Posterior vena cava (tissue), 2 donors: ENCODE results near the gene PLEKHM3. TPM values are rescaled to one million over a fixed set of nuclear protein-coding genes. Genes with fewer than 3 reads are reported as not detected.

Source experiments
- DNase-seq: peaks from one replicate; pipeline ENCODE4 v3.0.0-alpha.2; 2020; ENCODE audit warnings: low spot score
- intact Hi-C, 2 donors: fragments of 100-400 bp; cut with DNase I; formaldehyde crosslinking; loops; one replicate each; pipeline versions ENCODE4 v1.14.1 to v1.14.2; 2022 to 2023
- total RNA-seq, 2 donors: library from RNA; stranded (reverse); fragmentation: NEBNext Ultra II Directional; extraction: Animal tissue kit (Norgen Biotek cat#: 25700); gene quantifications; one replicate each; pipeline ENCODE4 v1.2.1, GENCODE V29; 2021
- donor health status: DM: yes; HTN: yes; CAD: no.
- donor health status: DM: yes; HTN: yes; CAD: no.

PLEKHM3 gene
- total RNA-seq, 2 donors from 2014 or later, result 8.9 to 9.8 TPM

- DNase-seq, result no peak
- intact Hi-C loops, result no loop called here
Measured at GRCh38 chr2:207879536-207879935, 145.8 kb downstream of the PLEKHM3 start.

- DNase-seq, result no peak
Measured at GRCh38 chr2:207876842-207877535, 148.3 kb downstream of the PLEKHM3 start.

GRCh38 chr2:207875473-207876212 lies 149.7 kb downstream of the PLEKHM3 start:
- intact Hi-C loops, result no loop called here
- no peak for DNase-seq

More at GRCh38 chr2:207876842-207877535, 148.3 kb downstream of the PLEKHM3 start:
- intact Hi-C loops, result no loop called here

- intact Hi-C loops, result no loop called here
- no peak for DNase-seq
Measured at GRCh38 chr2:207873794-207874193, 151.5 kb downstream of the PLEKHM3 start.

- no peak for DNase-seq
- intact Hi-C loops, result no loop called here
Measured at GRCh38 chr2:207871911-207872310, 153.4 kb downstream of the PLEKHM3 start.

- intact Hi-C loops, result no loop called here
- DNase-seq, result no peak
Measured at GRCh38 chr2:207871506-207871905, 153.8 kb downstream of the PLEKHM3 start.

- intact Hi-C loops, result no loop called here
- DNase-seq, result no peak
Measured at GRCh38 chr2:207870814-207871213, 154.5 kb downstream of the PLEKHM3 start.

GRCh38 chr2:207869784-207870778 lies 155.2 kb downstream of the PLEKHM3 start:
- intact Hi-C loops, result no loop called here
- DNase-seq, result no peak

- DNase-seq, result no peak
- intact Hi-C loops, result no loop called here
Measured at GRCh38 chr2:207868855-207869596, 156.3 kb downstream of the PLEKHM3 start.

- no peak for DNase-seq
- intact Hi-C loops, result loop anchor here in 1 of 2 donors (2.0 kb wide), 1 partner anchor 27 kb away; no protein-coding TSS in a partner anchor
Measured at GRCh38 chr2:207867905-207868304, 157.4 kb downstream of the PLEKHM3 start.

- no peak for DNase-seq
- intact Hi-C loops, result loop anchor here in 1 of 2 donors (2.0 kb wide), 1 partner anchor 28 kb away; no protein-coding TSS in a partner anchor
Measured at GRCh38 chr2:207867056-207867455, 158.3 kb downstream of the PLEKHM3 start.

- no peak for DNase-seq
- intact Hi-C loops, result no loop called here
Measured at GRCh38 chr2:207865210-207865609, 160.1 kb downstream of the PLEKHM3 start.

GRCh38 chr2:207863345-207863744 lies 162.0 kb downstream of the PLEKHM3 start:
- DNase-seq, result no peak
- intact Hi-C loops, result loop anchor here in 1 of 2 donors (5.0 kb wide), 1 partner anchor 1166 kb away; no protein-coding TSS in a partner anchor

GRCh38 chr2:207861789-207862188 lies 163.5 kb downstream of the PLEKHM3 start:
- DNase-seq, result no peak
- intact Hi-C loops, result loop anchor here in 1 of 2 donors (5.0 kb wide), 1 partner anchor 1164 kb away; no protein-coding TSS in a partner anchor

- intact Hi-C loops, result loop anchor here in 1 of 2 donors (1.0 to 5.0 kb wide), 2 partner anchors 48 to 1163 kb away; no protein-coding TSS in a partner anchor
- DNase-seq, result no peak
Measured at GRCh38 chr2:207860685-207861084, 164.6 kb downstream of the PLEKHM3 start.

- intact Hi-C loops, result no loop called here
- DNase-seq, result no peak
Measured at GRCh38 chr2:207855591-207855990, 169.7 kb downstream of the PLEKHM3 start.

GRCh38 chr2:207854484-207855440 lies 170.6 kb downstream of the PLEKHM3 start:
- intact Hi-C loops, result no loop called here
- peak; percentile 10 for DNase-seq
